ENCODE data around the gene SCRN1.

- TF ChIP-seq CTCF (IDR thresholded peaks at IDR 0.05; ENCODE audit: poor library complexity): no peak
- no peak for TF ChIP-seq EZH2 (IDR thresholded peaks at IDR 0.05; ENCODE audit: borderline replicate concordance)
- no peak for TF ChIP-seq EZH2phosphoT487 (IDR thresholded peaks at IDR 0.05; ENCODE audit: low read depth, severe bottlenecking, unreplicated experiment)
Observed at GRCh38 chr7:29948587-29948986, 41.0 kb downstream of the SCRN1 start.

Data from hepatocyte (in vitro differentiated cells).